Nasal cavity respiratory epithelium epithelial cell of viscerocranial mucosa (primary cell): ENCODE results near the gene EIF3C. TPM values are rescaled to one million over a fixed set of nuclear protein-coding genes. Genes with fewer than 3 reads are reported as not detected.

Experiments
- total RNA-seq: library from RNA; depleted of rRNA; stranded (reverse); fragments of >200 nt; gene quantifications from 2 replicates; pipeline ENCODE4 v1.2.3, GENCODE V29; 2014

EIF3C gene
- total RNA-seq, result 301 and 400 TPM in 2 replicates

GRCh38 chr16:28711220-28712083 lies at the start of gene EIF3C:
Gene EIF3C, plus strand, starts transcription at chr16:28711464. Its CDS starts 223 bp downstream, at chr16:28711687.

GRCh38 chr16:28751487-28751886 lies 40.2 kb downstream of the EIF3C start, which contains the start of gene NPIPB9:
Gene NPIPB9, plus strand, starts transcription at chr16:28751787.

Other genes starting within 250 kb of the EIF3C start
- gene NPIPB7, start 239.1 kb upstream of the EIF3C start, total RNA-seq, result not detected in 2 replicates
- gene CLN3, start 219.4 kb upstream of the EIF3C start, total RNA-seq, result 12.0 and 20.9 TPM in 2 replicates
- gene APOBR, start 216.8 kb upstream of the EIF3C start, total RNA-seq, result 0.07 TPM in 1 of 2 replicates, not detected in the other
- not detected in 2 replicates for gene IL27, start 204.6 kb upstream of the EIF3C start, total RNA-seq
- gene NUPR1, start 172.5 kb upstream of the EIF3C start, total RNA-seq, result 76.2 and 90.9 TPM in 2 replicates
- gene SGF29, start 157.5 kb upstream of the EIF3C start, total RNA-seq, result 9.9 and 12.2 TPM in 2 replicates
- 0.21 TPM in 1 of 2 replicates, not detected in the other for gene SULT1A2, start 114.4 kb upstream of the EIF3C start, total RNA-seq
- 2.4 and 2.7 TPM in 2 replicates for gene SULT1A1, start 101.4 kb upstream of the EIF3C start, total RNA-seq
- 0.34 and 0.50 TPM in 2 replicates for gene NPIPB8, start 73.4 kb upstream of the EIF3C start, total RNA-seq
- gene NPIPB9, start 40.3 kb downstream of the EIF3C start, total RNA-seq, result 0.68 and 3.1 TPM in 2 replicates
- gene ATXN2L, start 111.5 kb downstream of the EIF3C start, total RNA-seq, result 51.6 and 125 TPM in 2 replicates
- gene TUFM, start 134.9 kb downstream of the EIF3C start, total RNA-seq, result 112 and 150 TPM in 2 replicates
- 5.8 and 14.1 TPM in 2 replicates for gene SH2B1, start 152.4 kb downstream of the EIF3C start, total RNA-seq
- under 0.01 and 0.43 TPM in 2 replicates for gene ATP2A1, start 167.0 kb downstream of the EIF3C start, total RNA-seq
- gene RABEP2, start 213.8 kb downstream of the EIF3C start, total RNA-seq, result 14.4 and 33.9 TPM in 2 replicates
- not detected in 2 replicates for gene CD19, start 220.5 kb downstream of the EIF3C start, total RNA-seq
- 19.8 and 23.8 TPM in 2 replicates for gene NFATC2IP, start 239.5 kb downstream of the EIF3C start, total RNA-seq